GM19099 (cell line): ENCODE results near the gene GNB5.

Experiments
- POLR2A ChIP-seq: IDR thresholded peaks from 3 replicates; pipeline ENCODE4 v1.6.1; 2011; ENCODE audit warnings: low read depth; ENCODE audit not compliant: insufficient read length; ENCODE audit errors: extremely low read depth

The GNB5 gene

GRCh38 chr15:52183562-52184173 is 7.5 kb downstream of the GNB5 start:
- TF ChIP-seq POLR2A: no peak

- no peak for TF ChIP-seq POLR2A
These were observed 9.0 kb downstream of the GNB5 start for GRCh38 chr15:52181938-52182780.

DNA sequence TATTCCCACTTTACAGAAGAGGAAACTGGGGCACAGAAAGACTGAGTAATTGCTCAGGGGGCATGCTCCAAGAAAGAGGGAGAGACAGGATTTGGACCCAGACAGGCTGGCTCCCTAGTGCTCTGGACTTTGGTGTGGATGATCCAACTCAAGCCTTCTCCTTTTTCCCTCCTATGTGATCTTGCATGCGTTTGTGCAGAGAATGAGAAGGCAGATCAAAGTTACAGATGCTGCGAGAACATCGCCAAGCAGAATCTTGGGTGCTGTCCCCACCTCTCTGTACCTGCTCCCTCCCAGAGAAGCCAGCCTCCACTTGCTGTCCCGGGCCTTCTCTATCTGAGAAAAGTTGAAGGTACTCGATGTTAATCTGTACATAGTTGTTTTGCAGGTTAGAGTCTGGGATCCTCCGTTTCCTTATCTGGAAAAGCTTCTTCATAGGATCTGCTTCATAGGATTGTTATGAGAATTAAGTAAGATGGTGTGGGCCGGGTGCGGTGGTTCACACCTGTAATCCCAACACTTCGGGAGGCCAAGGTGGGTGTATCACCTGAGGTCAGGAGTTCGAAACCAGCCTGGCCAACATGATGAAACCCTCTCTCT is 10.2 kb downstream of the GNB5 start:
- TF ChIP-seq POLR2A: no peak

DNA sequence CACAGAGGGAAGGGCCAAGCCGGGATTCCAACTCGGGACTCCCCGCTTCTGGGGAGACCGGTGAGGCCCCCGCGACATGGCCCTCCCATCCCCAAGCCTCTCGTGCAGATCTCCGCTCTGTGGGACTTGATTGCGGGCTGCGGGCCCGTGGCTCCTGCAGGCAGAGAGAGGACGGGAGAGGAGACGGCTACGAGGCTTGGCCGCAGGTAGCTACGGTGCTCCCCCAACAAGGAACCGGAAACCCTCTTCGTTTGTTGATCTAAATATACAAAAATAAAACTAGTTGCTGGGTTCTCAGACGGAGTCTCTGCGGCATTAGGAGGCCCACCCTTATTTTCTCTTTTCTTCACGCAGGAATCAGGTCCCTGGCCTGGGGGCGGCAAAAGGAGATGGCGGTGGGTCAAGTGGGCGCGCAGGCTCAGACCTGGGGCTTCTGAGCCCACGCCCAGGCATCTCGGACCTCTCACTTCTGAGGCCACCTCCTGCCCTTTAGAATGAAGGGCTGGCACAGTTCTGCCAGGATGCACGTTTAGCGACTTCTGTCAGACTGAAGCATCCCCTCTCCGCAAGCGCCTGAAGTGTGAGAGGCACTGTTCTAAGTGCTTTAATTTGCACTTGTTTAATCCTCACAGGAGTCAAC is 10.9 kb downstream of the GNB5 start:
- TF ChIP-seq POLR2A: no peak

GRCh38 chr15:52179278-52180195 is 11.7 kb downstream of the GNB5 start:
- TF ChIP-seq POLR2A: peak; percentile 74

DNA sequence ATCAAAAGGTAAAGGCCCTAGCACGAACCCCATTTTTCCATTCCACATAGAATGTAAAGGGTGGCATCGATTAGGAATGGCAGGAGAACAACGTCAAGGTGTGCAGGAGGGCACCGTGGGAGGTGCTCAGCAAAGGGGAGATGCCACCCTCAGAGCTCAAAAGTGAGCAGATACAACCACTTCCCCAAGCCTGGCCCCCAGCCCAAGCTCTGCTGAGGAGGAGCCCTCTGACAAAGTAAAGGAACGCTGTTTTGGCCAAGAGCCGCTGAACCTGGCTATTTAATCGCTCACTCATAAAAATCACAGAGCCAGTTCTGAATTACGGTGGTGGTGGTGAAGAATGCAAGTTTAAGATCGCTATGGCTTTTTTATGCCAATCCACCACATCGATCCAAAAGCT is 12.4 kb downstream of the GNB5 start:
- TF ChIP-seq POLR2A: no peak

DNA sequence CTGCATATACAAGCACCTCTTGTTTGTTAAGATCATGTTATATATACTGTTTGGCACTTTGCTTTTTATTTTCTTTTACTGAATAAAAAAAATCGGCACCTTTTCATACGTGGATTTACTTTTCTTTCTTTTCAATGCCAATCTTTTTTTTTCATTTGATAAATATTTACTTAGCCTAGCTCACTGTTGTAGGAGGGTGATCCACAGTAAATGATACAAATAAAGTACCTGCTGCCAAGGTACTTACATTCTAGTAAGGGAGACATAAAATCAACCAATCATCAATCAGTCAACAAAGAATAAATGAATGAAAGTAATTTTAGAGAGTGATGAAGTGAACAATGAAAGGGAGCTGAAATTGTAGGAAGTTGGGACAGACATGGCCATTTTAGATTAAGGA is 18.3 kb downstream of the GNB5 start:
- TF ChIP-seq POLR2A: no peak

GRCh38 chr15:52171807-52172206 is 19.4 kb downstream of the GNB5 start:
- TF ChIP-seq POLR2A: no peak

GRCh38 chr15:52171386-52171785 is 19.8 kb downstream of the GNB5 start:
- no peak for TF ChIP-seq POLR2A

- TF ChIP-seq POLR2A: no peak
These were observed 26.4 kb downstream of the GNB5 start for GRCh38 chr15:52164631-52165265.

GRCh38 chr15:52163321-52164190 is 27.6 kb downstream of the GNB5 start:
- no peak for TF ChIP-seq POLR2A

DNA sequence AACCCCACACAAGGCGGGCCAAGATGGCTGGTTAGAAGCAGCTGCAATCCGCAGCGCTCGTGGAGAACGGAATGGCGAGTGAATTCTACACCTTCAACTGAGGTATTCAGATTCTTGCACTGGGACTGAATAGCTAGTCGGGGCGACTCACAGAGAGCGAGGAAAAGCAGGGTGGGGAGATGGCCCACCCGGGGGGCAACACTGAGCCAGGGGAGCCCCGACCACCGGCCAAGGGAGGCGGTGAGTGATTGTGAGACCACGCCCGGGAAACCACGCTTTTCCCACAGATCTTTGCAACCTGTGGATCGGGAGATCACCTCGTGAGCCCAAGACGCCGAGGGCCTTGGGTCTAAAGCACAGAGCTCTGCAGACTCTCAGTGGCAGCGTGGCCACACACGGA is 28.3 kb downstream of the GNB5 start:
- no peak for TF ChIP-seq POLR2A

GRCh38 chr15:52162260-52162659 is 28.9 kb downstream of the GNB5 start:
- TF ChIP-seq POLR2A: no peak
